IPS-20b (cell line): ENCODE results near the gene COL15A1.

Source experiments
- H3K27ac ChIP-seq: one replicate; pipeline ENCODE4 v1.5.1; 2013; ENCODE audit warnings: low read length
- H3K27me3 ChIP-seq: 2 replicates; pipeline ENCODE4 v1.6.1; 2013; ENCODE audit warnings: mild to moderate bottlenecking, low read length, inconsistent platforms; ENCODE audit not compliant: insufficient read depth
- H3K36me3 ChIP-seq: 2 replicates; pipeline ENCODE4 v1.6.1; 2013; ENCODE audit warnings: low read depth, mild to moderate bottlenecking, inconsistent platforms, low read length, moderate library complexity; ENCODE audit not compliant: insufficient read depth
- H3K4me1 ChIP-seq: 2 replicates; pipeline ENCODE4 v1.6.1; 2013; ENCODE audit warnings: mild to moderate bottlenecking, control low read depth, inconsistent platforms, low read length, moderate library complexity; ENCODE audit not compliant: insufficient read depth
- H3K4me3 ChIP-seq: 2 replicates; pipeline ENCODE4 v1.5.1; 2013; ENCODE audit warnings: mild to moderate bottlenecking, low read length, inconsistent platforms
- H3K9ac ChIP-seq: 2 replicates; pipeline ENCODE4 v1.6.1; 2013; ENCODE audit warnings: low read depth, mild to moderate bottlenecking, inconsistent platforms, low read length, moderate library complexity
- H3K9me3 ChIP-seq: 2 replicates; pipeline ENCODE4 v1.6.1; 2013; ENCODE audit warnings: mild to moderate bottlenecking, low read depth, low read length, inconsistent platforms; ENCODE audit not compliant: insufficient read depth

The COL15A1 gene

DNA sequence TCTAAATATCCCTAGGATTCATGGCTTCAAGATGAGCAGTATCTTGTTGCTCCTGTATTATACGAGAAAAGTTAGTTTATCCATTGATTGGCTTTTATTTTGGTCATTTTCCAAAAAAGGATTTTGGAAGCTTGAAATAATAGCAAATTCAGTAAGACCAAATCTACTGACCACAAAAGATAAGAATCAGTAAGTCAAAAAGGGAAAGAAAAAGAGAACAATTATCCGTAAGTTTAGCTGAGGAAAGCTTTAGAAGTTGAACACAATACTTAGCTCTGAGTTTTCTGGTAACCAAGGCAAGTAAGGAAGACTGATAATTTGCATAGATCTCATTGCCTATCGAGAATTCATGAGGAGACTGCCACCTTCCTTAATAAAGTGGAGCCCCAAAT lies 170.3 kb downstream of the COL15A1 start:
- Histone ChIP-seq H3K36me3 (no peaks in the 10 kb centered on the region), H3K27ac (no peak overlapping the region), H3K4me3 (no peak overlapping the region), H3K9me3 (no peaks in the 10 kb centered on the region), H3K4me1 (peaks cover 41% of the 10 kb centered on the region), H3K9ac (no peak overlapping the region), H3K27me3 (no peaks in the 10 kb centered on the region)

DNA sequence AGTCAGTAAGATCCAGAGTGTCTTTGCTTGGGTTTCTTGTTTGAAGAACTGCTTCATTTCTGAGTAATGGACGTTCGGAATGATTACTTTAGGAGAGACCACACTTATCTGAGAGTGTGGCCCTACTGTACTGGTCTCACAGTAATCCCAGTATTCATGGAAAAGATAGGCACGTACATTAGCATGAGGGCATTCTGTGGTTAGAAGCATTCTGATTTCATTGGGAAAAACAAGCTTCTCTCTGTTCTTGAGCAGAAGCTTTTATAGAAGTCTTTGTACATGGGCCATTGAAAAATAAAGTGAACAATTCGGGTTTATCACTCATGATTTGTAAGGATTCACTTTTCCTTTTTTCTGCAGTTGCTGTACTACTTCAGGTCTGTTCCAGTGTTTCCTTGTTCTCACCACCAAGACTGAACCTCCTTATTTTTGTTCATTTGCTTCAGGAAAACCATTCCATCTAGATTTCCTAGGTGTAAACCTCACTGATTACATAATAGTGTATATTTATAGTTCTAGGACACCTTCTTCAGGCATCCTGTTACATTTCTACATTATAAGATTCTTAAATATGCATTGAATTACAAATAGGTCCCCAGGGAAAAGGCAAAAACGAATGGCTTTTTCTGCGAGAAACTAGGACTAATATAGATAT lies 171.3 kb downstream of the COL15A1 start:
- Histone ChIP-seq H3K27me3 (no peaks in the 10 kb centered on the region), H3K36me3 (no peaks in the 10 kb centered on the region), H3K9me3 (no peaks in the 10 kb centered on the region), H3K27ac (no peak overlapping the region), H3K4me1 (peaks cover 41% of the 10 kb centered on the region), H3K9ac (no peak overlapping the region), H3K4me3 (no peak overlapping the region)

DNA sequence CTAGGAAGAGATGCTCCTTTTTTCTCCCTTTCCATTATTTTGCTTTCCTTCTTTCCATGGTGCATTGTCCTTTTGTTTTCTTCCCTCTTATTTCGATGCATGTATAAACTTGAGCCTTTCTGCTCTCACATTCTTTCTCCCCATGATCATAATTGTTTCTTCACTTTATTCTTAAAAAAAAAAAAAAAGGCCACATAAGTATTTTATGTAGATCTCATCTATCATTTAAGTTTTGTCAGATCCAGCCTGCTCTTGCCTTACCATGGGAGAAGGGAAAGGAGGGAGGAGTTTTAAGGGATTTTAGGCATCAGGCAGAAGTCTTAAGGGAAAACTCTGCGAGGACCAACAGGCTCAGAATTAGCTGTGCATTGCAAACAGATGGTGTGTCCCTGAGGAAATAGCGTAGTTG lies 172.3 kb downstream of the COL15A1 start:
- no peaks in the 10 kb centered on the region for H3K27me3 ChIP-seq
- H3K4me3 ChIP-seq: no peak overlapping the region
- H3K27ac ChIP-seq: no peak overlapping the region
- peaks cover 41% of the 10 kb centered on the region for H3K4me1 ChIP-seq
- H3K9me3 ChIP-seq: no peaks in the 10 kb centered on the region
- no peaks in the 10 kb centered on the region for H3K36me3 ChIP-seq
- no peak overlapping the region for H3K9ac ChIP-seq

DNA sequence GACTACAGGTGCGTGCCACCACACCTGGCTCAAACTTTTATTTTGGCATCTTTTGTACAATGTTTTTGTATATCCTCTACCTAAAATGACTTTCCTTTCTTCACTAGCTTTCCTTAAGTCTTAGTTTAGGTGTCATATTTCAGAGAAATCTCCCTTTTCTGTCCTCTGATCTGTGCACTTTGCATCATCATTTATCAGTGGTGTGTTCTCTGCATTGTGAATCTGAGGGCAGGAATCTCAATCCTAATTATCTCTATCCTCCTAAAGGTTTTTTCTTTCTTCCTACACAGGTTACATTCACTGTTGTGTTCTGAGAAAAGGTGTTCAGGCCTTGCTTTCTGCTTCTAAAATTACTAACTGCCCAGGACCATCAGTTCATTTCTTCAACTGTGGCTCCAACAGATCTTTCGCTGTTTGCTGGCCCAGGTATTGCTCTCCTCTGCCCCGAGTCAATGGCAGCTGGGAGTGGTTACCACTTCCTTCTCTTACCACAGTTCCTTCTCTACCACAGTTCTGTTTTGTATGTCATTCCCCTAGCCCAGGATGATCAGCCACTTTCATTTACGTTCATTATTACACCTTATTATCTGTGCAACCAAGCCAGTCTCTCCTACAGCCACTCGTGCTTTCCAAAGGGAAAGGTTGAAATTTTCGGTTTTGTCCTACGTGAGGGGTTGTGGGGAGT lies 175.2 kb downstream of the COL15A1 start:
- H3K9ac ChIP-seq: no peak overlapping the region
- H3K36me3 ChIP-seq: no peaks in the 10 kb centered on the region
- no peak overlapping the region for H3K27ac ChIP-seq
- H3K4me3 ChIP-seq: no peak overlapping the region
- no peaks in the 10 kb centered on the region for H3K27me3 ChIP-seq
- H3K9me3 ChIP-seq: no peaks in the 10 kb centered on the region
- peaks cover 18% of the 10 kb centered on the region for H3K4me1 ChIP-seq

DNA sequence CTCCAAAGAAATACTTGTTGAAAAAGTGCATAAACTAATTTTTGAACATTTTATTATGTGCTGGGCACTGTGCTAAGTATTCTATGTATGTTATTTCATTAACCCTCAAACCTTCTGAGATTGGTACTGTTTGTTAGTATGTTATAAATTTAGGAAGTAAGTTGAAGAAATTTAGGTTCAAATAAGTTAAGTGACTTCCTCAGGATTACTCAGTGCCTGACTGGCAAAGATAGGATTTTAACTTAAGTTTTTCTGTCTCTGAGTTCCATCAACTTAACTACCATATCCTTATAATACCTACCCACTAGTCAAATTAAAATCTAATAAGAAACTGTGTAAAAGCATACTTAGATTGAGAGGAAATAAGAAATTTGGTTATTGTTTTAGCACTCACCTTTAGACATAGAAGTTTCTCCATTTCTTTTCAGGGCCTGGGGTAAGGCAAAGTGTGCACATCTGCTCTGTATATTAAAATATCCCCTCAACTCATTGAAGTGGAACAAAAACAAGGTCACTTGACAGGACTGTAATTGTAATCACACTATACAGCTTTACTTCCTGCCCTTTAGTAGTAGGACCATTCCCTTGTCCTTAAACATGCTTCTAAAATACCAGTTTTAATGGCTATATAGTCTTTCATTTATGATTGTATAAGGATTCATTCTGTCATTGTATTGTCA lies 176.4 kb downstream of the COL15A1 start:
- Histone ChIP-seq H3K4me1 (peaks cover 14% of the 10 kb centered on the region; the same call in 1 of the 2 replicates), H3K9ac (no peak overlapping the region)

More for the DNA sequence above, 176.4 kb downstream of the COL15A1 start:
- H3K27ac ChIP-seq: no peak overlapping the region
- H3K36me3 ChIP-seq: no peaks in the 10 kb centered on the region
- no peaks in the 10 kb centered on the region for H3K27me3 ChIP-seq
- H3K4me3 ChIP-seq: no peak overlapping the region
- no peaks in the 10 kb centered on the region for H3K9me3 ChIP-seq
